ENCODE measurements around the gene ABCG1.

DNA sequence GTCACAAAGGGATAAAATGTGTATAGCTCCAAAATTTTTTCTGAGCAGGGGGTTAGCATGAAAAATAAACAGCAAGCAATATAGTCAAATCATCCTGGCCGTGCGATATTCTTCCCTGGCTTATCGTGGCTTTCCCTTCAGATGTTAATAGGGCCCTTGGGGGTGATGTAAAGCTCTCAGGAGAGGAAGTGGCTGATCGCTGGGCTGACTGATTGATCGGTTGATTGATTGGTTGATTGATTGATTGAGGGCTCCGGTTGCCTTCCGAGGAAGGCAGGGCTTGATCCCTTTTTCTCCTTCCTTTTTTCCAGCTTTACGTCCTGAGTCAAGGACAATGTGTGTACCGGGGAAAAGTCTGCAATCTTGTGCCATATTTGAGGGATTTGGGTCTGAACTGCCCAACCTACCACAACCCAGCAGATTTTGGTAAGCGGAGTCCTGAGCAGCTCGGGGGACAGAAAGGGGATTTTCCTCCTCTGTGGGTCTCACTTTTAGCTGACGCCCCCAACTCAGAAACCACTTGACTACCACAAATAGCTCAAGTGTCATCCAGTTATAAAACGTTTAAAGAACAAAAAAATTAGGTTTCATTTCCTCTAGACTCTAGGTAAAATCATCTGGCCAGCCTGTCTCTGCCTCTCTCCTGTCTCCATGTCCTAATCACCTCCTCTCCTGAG lies 66.8 kb downstream of the ABCG1 start:
- TF ChIP-seq, protein P1, sequence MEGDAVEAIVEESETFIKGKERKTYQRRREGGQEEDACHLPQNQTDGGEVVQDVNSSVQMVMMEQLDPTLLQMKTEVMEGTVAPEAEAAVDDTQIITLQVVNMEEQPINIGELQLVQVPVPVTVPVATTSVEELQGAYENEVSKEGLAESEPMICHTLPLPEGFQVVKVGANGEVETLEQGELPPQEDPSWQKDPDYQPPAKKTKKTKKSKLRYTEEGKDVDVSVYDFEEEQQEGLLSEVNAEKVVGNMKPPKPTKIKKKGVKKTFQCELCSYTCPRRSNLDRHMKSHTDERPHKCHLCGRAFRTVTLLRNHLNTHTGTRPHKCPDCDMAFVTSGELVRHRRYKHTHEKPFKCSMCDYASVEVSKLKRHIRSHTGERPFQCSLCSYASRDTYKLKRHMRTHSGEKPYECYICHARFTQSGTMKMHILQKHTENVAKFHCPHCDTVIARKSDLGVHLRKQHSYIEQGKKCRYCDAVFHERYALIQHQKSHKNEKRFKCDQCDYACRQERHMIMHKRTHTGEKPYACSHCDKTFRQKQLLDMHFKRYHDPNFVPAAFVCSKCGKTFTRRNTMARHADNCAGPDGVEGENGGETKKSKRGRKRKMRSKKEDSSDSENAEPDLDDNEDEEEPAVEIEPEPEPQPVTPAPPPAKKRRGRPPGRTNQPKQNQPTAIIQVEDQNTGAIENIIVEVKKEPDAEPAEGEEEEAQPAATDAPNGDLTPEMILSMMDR (IDR thresholded peaks at IDR 0.05; ENCODE audit: low read length), result no peak
- no peak for TF ChIP-seq EZH2 (IDR thresholded peaks at IDR 0.05; ENCODE audit: borderline replicate concordance, low read length)

Measured in OCI-LY1 (cell line).